Suppressor macrophage (primary cell): ENCODE results near the gene FAM118B.
"Not testable (repeated sequence)": the region's sequence is repeated elsewhere in the genome, so short reads cannot be mapped to it uniquely, and the experiment has no call there.

Source experiments
- DNase-seq, 4 experiments: peaks; one replicate each; pipeline ENCODE4 v3.0.0-alpha.2; 2020 to 2022

Gene FAM118B

GRCh38 chr11:126277780-126278179 lies 66.2 kb downstream of the FAM118B start:
- DNase-seq, result no peak

GRCh38 chr11:126279191-126279590 lies 67.6 kb downstream of the FAM118B start:
- DNase-seq, result no peak

GRCh38 chr11:126280595-126280994 lies 69.0 kb downstream of the FAM118B start:
- peak; percentile 43 to 67 (median 65) for DNase-seq

GRCh38 chr11:126281245-126281644 lies 69.7 kb downstream of the FAM118B start:
- DNase-seq, result no peak

- no peak for DNase-seq
Observed at GRCh38 chr11:126281666-126282175, 70.1 kb downstream of the FAM118B start.

- peak; percentile 37 to 69 (median 60) for DNase-seq
Observed at GRCh38 chr11:126282361-126282735, 70.8 kb downstream of the FAM118B start.

GRCh38 chr11:126282736-126283591 lies 71.4 kb downstream of the FAM118B start, which contains the start of gene TIRAP:
TIRAP (plus strand) TSS chr11:126283093; CDS start chr11:126290895, 7,802 bp downstream.
- peak; percentile 64 to 88 (median 74) for DNase-seq

GRCh38 chr11:126284829-126285228 lies 73.2 kb downstream of the FAM118B start:
- peak; percentile 80 to 92 (median 88) for DNase-seq

- DNase-seq, result no peak
Observed at GRCh38 chr11:126288237-126288636, 76.7 kb downstream of the FAM118B start.

- DNase-seq, result no peak
Observed at GRCh38 chr11:126290887-126291286, 79.3 kb downstream of the FAM118B start.

GRCh38 chr11:126293726-126294125 lies 82.1 kb downstream of the FAM118B start:
- DNase-seq, result peak; percentile 16 to 54 (median 48)

- DNase-seq, result no peak
Observed at GRCh38 chr11:126297004-126297403, 85.4 kb downstream of the FAM118B start.

GRCh38 chr11:126303623-126304456 lies 92.3 kb downstream of the FAM118B start, which contains the start of gene DCPS:
DCPS (plus strand) TSS chr11:126304060; CDS start chr11:126304081, 21 bp downstream.
- peak; percentile 91 to 96 (median 94) for DNase-seq

GRCh38 chr11:126304457-126305075 lies 93.0 kb downstream of the FAM118B start:
- no peak for DNase-seq

GRCh38 chr11:126305699-126306098 lies 94.1 kb downstream of the FAM118B start:
- DNase-seq, result no peak

- DNase-seq, result peak; percentile 44 to 57 (median 49)
Observed at GRCh38 chr11:126307706-126308105, 96.1 kb downstream of the FAM118B start.

- no peak for DNase-seq
Observed at GRCh38 chr11:126308271-126308671, 96.7 kb downstream of the FAM118B start.

- DNase-seq, result not testable (repeated sequence)
Observed at GRCh38 chr11:126308771-126309170, 97.2 kb downstream of the FAM118B start.

- peak; percentile 75 to 83 (median 78) for DNase-seq
Observed at GRCh38 chr11:126310200-126310991, 98.8 kb downstream of the FAM118B start.

- no peak for DNase-seq
Observed at GRCh38 chr11:126310992-126311310, 99.4 kb downstream of the FAM118B start.

GRCh38 chr11:126311401-126312291 lies 100.1 kb downstream of the FAM118B start:
- DNase-seq, result peak; percentile 54 to 80 (median 66)
